ENCODE measurements around the gene SPDYE16. TPM values are rescaled to one million over a fixed set of nuclear protein-coding genes. Genes with fewer than 3 reads are reported as not detected.
"Not testable (repeated sequence)": the region's sequence is repeated elsewhere in the genome, so short reads cannot be mapped to it uniquely, and the experiment has no call there.

SPDYE16 gene
- total RNA-seq, 2 donors from 2014 or later, result 0.91 TPM; not detected in 1

DNA sequence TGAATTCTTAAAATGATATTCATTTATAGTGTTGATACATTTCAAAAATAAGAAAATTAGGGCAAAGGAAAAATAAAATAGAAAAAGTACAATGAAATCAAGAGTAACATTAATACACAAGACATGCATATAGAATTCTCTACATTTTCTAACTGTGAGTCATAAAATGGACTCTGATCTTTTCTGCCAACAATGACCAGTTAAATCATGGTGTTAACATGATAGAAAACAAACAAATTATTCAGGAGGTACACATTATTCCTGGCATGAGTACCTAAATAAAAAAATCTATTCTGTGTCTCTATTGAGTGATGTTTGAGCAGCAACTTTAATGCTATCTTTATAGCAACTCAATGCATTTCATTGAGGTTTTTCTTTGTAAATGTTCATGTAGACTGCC is 25.6 kb upstream of the SPDYE16 start:
- H3K9me3 ChIP-seq (ENCODE audit: control insufficient read depth, low read length, poor library complexity, severe bottlenecking); H3K4me1 Mint-ChIP-seq; H3K4me3 Mint-ChIP-seq; H3K27ac Mint-ChIP-seq; DNase-seq; H3K36me3 Mint-ChIP-seq (ENCODE audit: low read depth); ATAC-seq; H3K27me3 Mint-ChIP-seq: not testable (repeated sequence)

DNA sequence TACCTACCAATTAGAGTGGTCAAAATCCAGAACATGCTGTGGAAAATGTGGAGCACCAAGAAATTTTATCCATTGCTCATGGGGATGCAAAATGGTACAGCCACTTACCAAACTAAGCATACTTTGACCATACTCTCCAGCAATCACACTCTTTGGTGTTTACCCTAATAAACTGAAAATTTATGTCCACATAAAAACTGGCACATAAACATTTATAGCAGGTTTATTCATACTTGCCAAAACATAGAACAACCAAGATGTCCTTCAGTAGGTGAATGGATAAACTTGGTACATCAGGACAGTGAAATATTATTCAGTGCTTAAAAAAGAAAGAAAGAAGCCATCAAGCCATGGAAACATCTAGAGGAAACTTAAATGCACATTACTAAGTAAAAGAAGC is 24.7 kb upstream of the SPDYE16 start:
- not testable (repeated sequence) for H3K27me3 Mint-ChIP-seq; H3K9me3 ChIP-seq (ENCODE audit: control insufficient read depth, low read length, poor library complexity, severe bottlenecking); H3K4me1 Mint-ChIP-seq; ATAC-seq; H3K36me3 Mint-ChIP-seq (ENCODE audit: low read depth); H3K27ac Mint-ChIP-seq; DNase-seq
- H3K4me3 Mint-ChIP-seq, result peak overlapping the region; percentile 41

- not testable (repeated sequence) for H3K9me3 ChIP-seq (ENCODE audit: control insufficient read depth, low read length, poor library complexity, severe bottlenecking); DNase-seq; H3K4me3 Mint-ChIP-seq; H3K4me1 Mint-ChIP-seq; H3K36me3 Mint-ChIP-seq (ENCODE audit: low read depth); H3K27me3 Mint-ChIP-seq; ATAC-seq; H3K27ac Mint-ChIP-seq
Observed at GRCh38 chr7:76567311-76567710, 24.2 kb upstream of the SPDYE16 start.

GRCh38 chr7:76565001-76565400 is 21.9 kb upstream of the SPDYE16 start:
- H3K9me3 ChIP-seq (ENCODE audit: control insufficient read depth, low read length, poor library complexity, severe bottlenecking); H3K27me3 Mint-ChIP-seq; ATAC-seq; DNase-seq; H3K4me3 Mint-ChIP-seq; H3K36me3 Mint-ChIP-seq (ENCODE audit: low read depth); H3K27ac Mint-ChIP-seq: not testable (repeated sequence)
- peaks cover 10% of the 10 kb centered on the region for H3K4me1 Mint-ChIP-seq

DNA sequence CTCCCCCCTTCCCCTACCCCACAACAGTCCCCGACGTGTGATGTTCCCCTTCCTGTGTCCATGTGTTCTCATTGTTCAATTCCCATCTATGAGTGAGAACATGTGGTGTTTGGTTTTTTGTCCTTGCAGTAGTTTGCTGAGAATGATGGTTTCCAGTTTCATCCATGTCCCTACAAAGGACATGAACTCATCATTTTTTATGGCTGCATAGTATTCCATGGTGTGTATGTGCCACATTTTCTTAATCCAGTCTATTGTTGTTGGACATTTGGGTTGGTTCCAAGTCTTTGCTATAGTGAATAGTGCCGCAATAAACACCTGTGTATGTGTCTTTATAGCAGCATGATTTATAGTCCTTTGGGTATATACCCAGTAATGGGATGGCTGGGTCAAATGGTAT is 18.2 kb upstream of the SPDYE16 start:
- ATAC-seq; H3K27me3 Mint-ChIP-seq; H3K27ac Mint-ChIP-seq; H3K4me3 Mint-ChIP-seq; DNase-seq; H3K9me3 ChIP-seq (ENCODE audit: control insufficient read depth, low read length, poor library complexity, severe bottlenecking); H3K36me3 Mint-ChIP-seq (ENCODE audit: low read depth): not testable (repeated sequence)
- H3K4me1 Mint-ChIP-seq, result peaks cover 26% of the 10 kb centered on the region

- not testable (repeated sequence) for H3K9me3 ChIP-seq (ENCODE audit: control insufficient read depth, low read length, poor library complexity, severe bottlenecking); ATAC-seq; DNase-seq; H3K27me3 Mint-ChIP-seq; H3K36me3 Mint-ChIP-seq (ENCODE audit: low read depth); H3K27ac Mint-ChIP-seq; H3K4me3 Mint-ChIP-seq
- H3K4me1 Mint-ChIP-seq, result peaks cover 28% of the 10 kb centered on the region
Observed at GRCh38 chr7:76560157-76560556, 17.1 kb upstream of the SPDYE16 start.

DNA sequence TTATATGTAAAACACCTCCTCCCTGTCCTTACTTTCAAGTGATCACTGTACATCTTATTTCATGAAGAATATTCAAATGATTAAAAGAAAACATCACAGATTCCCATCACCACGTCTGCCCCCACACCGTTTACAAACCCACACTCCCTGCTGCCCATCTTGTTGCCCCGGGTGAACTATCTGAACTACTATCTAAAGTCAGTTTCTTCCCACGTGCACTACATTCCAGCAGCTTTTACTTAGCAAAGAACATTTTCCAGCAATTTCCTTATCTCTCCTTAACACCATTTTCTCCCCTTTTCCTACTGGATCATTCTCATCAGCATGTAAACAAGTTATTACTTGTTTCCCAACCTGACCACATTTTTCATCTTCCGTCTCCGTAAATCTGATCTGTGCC is 16.6 kb upstream of the SPDYE16 start:
- not testable (repeated sequence) for H3K36me3 Mint-ChIP-seq (ENCODE audit: low read depth); H3K9me3 ChIP-seq (ENCODE audit: control insufficient read depth, low read length, poor library complexity, severe bottlenecking); DNase-seq; ATAC-seq; H3K27me3 Mint-ChIP-seq; H3K4me3 Mint-ChIP-seq
- peak overlapping the region; percentile 80 for H3K27ac Mint-ChIP-seq
- peaks cover 31% of the 10 kb centered on the region for H3K4me1 Mint-ChIP-seq

GRCh38 chr7:76551992-76552391 is 8.9 kb upstream of the SPDYE16 start:
- not testable (repeated sequence) for H3K9me3 ChIP-seq (ENCODE audit: control insufficient read depth, low read length, poor library complexity, severe bottlenecking); H3K27ac Mint-ChIP-seq; H3K27me3 Mint-ChIP-seq; ATAC-seq; H3K36me3 Mint-ChIP-seq (ENCODE audit: low read depth); DNase-seq; H3K4me3 Mint-ChIP-seq
- peaks cover 13% of the 10 kb centered on the region for H3K4me1 Mint-ChIP-seq

GRCh38 chr7:76549855-76550248 is 6.8 kb upstream of the SPDYE16 start:
- not testable (repeated sequence) for H3K36me3 Mint-ChIP-seq (ENCODE audit: low read depth); DNase-seq; H3K27me3 Mint-ChIP-seq; H3K4me1 Mint-ChIP-seq; H3K9me3 ChIP-seq (ENCODE audit: control insufficient read depth, low read length, poor library complexity, severe bottlenecking); ATAC-seq
- Mint-ChIP-seq H3K4me3 (peak overlapping the region; percentile 94), H3K27ac (peak overlapping the region; percentile 80)

GRCh38 chr7:76549025-76549854 is 6.1 kb upstream of the SPDYE16 start:
- H3K4me1 Mint-ChIP-seq; H3K9me3 ChIP-seq (ENCODE audit: control insufficient read depth, low read length, poor library complexity, severe bottlenecking); H3K36me3 Mint-ChIP-seq (ENCODE audit: low read depth); H3K27me3 Mint-ChIP-seq: not testable (repeated sequence)
- Mint-ChIP-seq H3K4me3 (peak overlapping the region; percentile 94), H3K27ac (peak overlapping the region; percentile 92)
- DNase-seq (peak; percentile 53 to 64 (median 54)), ATAC-seq (peak; percentile 97)

GRCh38 chr7:76531643-76532042 is 11.5 kb downstream of the SPDYE16 start:
- H3K27me3 Mint-ChIP-seq; ATAC-seq; H3K27ac Mint-ChIP-seq; H3K9me3 ChIP-seq (ENCODE audit: control insufficient read depth, low read length, poor library complexity, severe bottlenecking); H3K36me3 Mint-ChIP-seq (ENCODE audit: low read depth); H3K4me3 Mint-ChIP-seq; H3K4me1 Mint-ChIP-seq; DNase-seq: not testable (repeated sequence)

- H3K36me3 Mint-ChIP-seq (ENCODE audit: low read depth); H3K4me3 Mint-ChIP-seq; H3K27ac Mint-ChIP-seq; H3K4me1 Mint-ChIP-seq; H3K27me3 Mint-ChIP-seq; ATAC-seq; H3K9me3 ChIP-seq (ENCODE audit: control insufficient read depth, low read length, poor library complexity, severe bottlenecking); DNase-seq: not testable (repeated sequence)
Observed at GRCh38 chr7:76526183-76526582, 16.9 kb downstream of the SPDYE16 start.

GRCh38 chr7:76516932-76517331 is 26.2 kb downstream of the SPDYE16 start:
- H3K4me1 Mint-ChIP-seq; DNase-seq; H3K9me3 ChIP-seq (ENCODE audit: control insufficient read depth, low read length, poor library complexity, severe bottlenecking); H3K27ac Mint-ChIP-seq; ATAC-seq; H3K36me3 Mint-ChIP-seq (ENCODE audit: low read depth); H3K27me3 Mint-ChIP-seq; H3K4me3 Mint-ChIP-seq: not testable (repeated sequence)

GRCh38 chr7:76515999-76516443 is 27.1 kb downstream of the SPDYE16 start:
- peak; percentile 64 for ATAC-seq
- Mint-ChIP-seq H3K36me3 (ENCODE audit: low read depth) (no peaks in the 10 kb centered on the region), H3K4me3 (no peak overlapping the region), H3K27me3 (no peaks in the 10 kb centered on the region), H3K27ac (no peak overlapping the region), H3K4me1 (peaks cover 2% of the 10 kb centered on the region)
- peak; percentile 21 to 39 (median 38) for DNase-seq
- no peaks in the 10 kb centered on the region for H3K9me3 ChIP-seq (ENCODE audit: control insufficient read depth, low read length, poor library complexity, severe bottlenecking)

Data from T-helper 17 cell (primary cell).